K562 (cell line): ENCODE results near the gene ADM5. TPM values are rescaled to one million over a fixed set of nuclear protein-coding genes. Genes with fewer than 3 reads are reported as not detected.

ENCODE experiments used
- ATAC-seq: fragments of 200-7000 bp; cut with Tn5 transposase; 3 replicates; pipeline ENCODE4 v1.9.1; 2020; ENCODE audit warnings: moderate library complexity
- BruUV-seq: library from RNA; stranded (reverse); fragments of 400-500 nt; replicated peaks from 2 replicates; lab custom pipeline; 2021; lab: Mats Ljungman, UMichigan
- CTCF ChIA-PET: fragments of 300-600 bp; formaldehyde crosslinking; extraction: SDS; loops from one replicate; lab custom pipeline; 2021; ENCODE audit warnings: low intra/inter-chr PET ratio; lab: Yijun Ruan, JAX
- POLR2A ChIA-PET: fragments of 300-600, 350-650 bp; sonication (Branson Sonifier 250); formaldehyde crosslinking; extraction: SDS; loops from one replicate; lab custom pipeline; 2021; ENCODE audit warnings: antibody characterized with exemption, inconsistent platforms; lab: Yijun Ruan, JAX
- DNase-seq, 4 experiments: peaks; one replicate each; pipeline versions ENCODE4 v3.0.0 to v3.0.0-alpha.2; 2011 to 2018; ENCODE audit warnings: low spot score in 3 of 4, mixed read lengths in 3 of 4; ENCODE audit errors: extremely low read depth in 1 of 4
- FAIRE-seq: peaks from 2 replicates; lab custom pipeline; 2011; peaks lifted over from hg19 to GRCh38; lab: Jason Lieb, UNC
- H2AFZ ChIP-seq: 2 replicates; pipeline ENCODE4 v1.6.0; 2011; ENCODE audit warnings: low read depth, low read length, control low read depth, inconsistent platforms
- H3K27ac ChIP-seq: fragments of 200-600 bp; 3 replicates; pipeline ENCODE4 v1.8.0; 2011; ENCODE audit warnings: low read depth, mild to moderate bottlenecking, control low read depth, inconsistent platforms, low read length, moderate library complexity, mixed read lengths; ENCODE audit errors: extremely low read depth
- H3K27me3 ChIP-seq, 2 experiments: fragments of 300-600 bp in 1 of 2; 2 replicates in 1 of 2; 3 replicates in 1 of 2; pipeline versions ENCODE4 v1.6.0 to v1.8.0; 2011; ENCODE audit warnings: inconsistent platforms in 2 of 2, low read length in 2 of 2, mild to moderate bottlenecking in 1 of 2, mixed read lengths in 1 of 2, moderate library complexity in 1 of 2; ENCODE audit not compliant: control insufficient read depth in 2 of 2, insufficient read depth in 2 of 2
- H3K36me3 ChIP-seq: fragments of 300-600 bp; 3 replicates; pipeline ENCODE4 v1.8.0; 2011; ENCODE audit warnings: mild to moderate bottlenecking, low read length, inconsistent platforms; ENCODE audit not compliant: control insufficient read depth, insufficient read depth
- H3K4me1 ChIP-seq, 2 experiments: fragments of 200-600 bp in 1 of 2; replicated peaks in 1 of 2; 2 replicates in 1 of 2; 3 replicates in 1 of 2; pipeline versions ENCODE4 v1.5.1 to v1.8.0; 2011; ENCODE audit warnings: inconsistent platforms in 2 of 2, low read length in 2 of 2, mild to moderate bottlenecking in 1 of 2, mixed read lengths in 1 of 2, moderate library complexity in 1 of 2; ENCODE audit not compliant: control insufficient read depth in 2 of 2, insufficient read depth in 2 of 2
- H3K4me2 ChIP-seq: 2 replicates; pipeline ENCODE4 v1.6.1; 2011; ENCODE audit warnings: low read length, control low read depth, inconsistent platforms, mixed read lengths; ENCODE audit not compliant: insufficient read depth
- H3K4me3 ChIP-seq: fragments of 200-600 bp; sonication (generic), shearing (Covaris generic); 2 replicates; pipeline ENCODE4 v1.5.1; 2016; ENCODE audit warnings: control low read depth, inconsistent platforms
- H3K79me2 ChIP-seq: fragments of 200-600 bp; 3 replicates; pipeline ENCODE4 v1.8.0; 2011; ENCODE audit warnings: low read length, inconsistent platforms; ENCODE audit not compliant: control insufficient read depth, insufficient read depth
- H3K9ac ChIP-seq, 2 experiments: 2 replicates each; pipeline versions ENCODE4 v1.6.0 to v1.6.1; 2011; ENCODE audit warnings: low read depth in 2 of 2, low read length in 2 of 2, control low read depth in 1 of 2, inconsistent platforms in 1 of 2, mild to moderate bottlenecking in 1 of 2, mixed read lengths in 1 of 2; ENCODE audit not compliant: insufficient read depth in 1 of 2
- H3K9me1 ChIP-seq: one replicate; pipeline ENCODE4 v1.6.0; 2011; ENCODE audit warnings: inconsistent platforms, mild to moderate bottlenecking, low read length, moderate library complexity; ENCODE audit not compliant: control insufficient read depth, insufficient read depth
- H3K9me3 ChIP-seq: replicated peaks from 2 replicates; pipeline ENCODE4 v1.5.1; 2011; ENCODE audit warnings: low read depth, low read length, inconsistent platforms; ENCODE audit not compliant: control insufficient read depth, insufficient read depth
- H4K20me1 ChIP-seq: replicated peaks from 2 replicates; pipeline ENCODE4 v1.6.1; 2011; ENCODE audit warnings: low read length, inconsistent platforms, mixed read lengths; ENCODE audit not compliant: control insufficient read depth, insufficient read depth
- C11orf30 ChIP-seq: fragments of 450-650 bp; IDR thresholded peaks from 2 replicates; pipeline ENCODE4 v1.6.1; 2016; ENCODE audit warnings: low read depth, mild to moderate bottlenecking
- ETV5 ChIP-seq: sonication (generic); formaldehyde crosslinking; IDR thresholded peaks from 2 replicates; pipeline ENCODE4 v1.4.0; 2020; ENCODE audit warnings: low read depth, mild to moderate bottlenecking, missing genetic modification reagents
- NELFE ChIP-seq: IDR thresholded peaks from 2 replicates; pipeline ENCODE4 v1.6.1; 2011; ENCODE audit warnings: mild to moderate bottlenecking; ENCODE audit not compliant: insufficient read depth, insufficient read length
- NFYB ChIP-seq: IDR thresholded peaks from 2 replicates; pipeline ENCODE4 v1.6.1; 2011; ENCODE audit warnings: mild to moderate bottlenecking, moderate library complexity; ENCODE audit not compliant: insufficient read length; ENCODE audit errors: extremely low read depth
- NR4A1 ChIP-seq, 2 experiments: fragments of 250-450 bp in 1 of 2; fragments of 450-650 bp in 1 of 2; sonication (Bioruptor Pico) in 1 of 2; IDR thresholded peaks; 2 replicates each; pipeline versions ENCODE4 v1.4.0 to v1.6.1; 2016 to 2020; ENCODE audit warnings: mild to moderate bottlenecking in 2 of 2, missing compliant biosample characterization in 1 of 2, missing genetic modification characterization in 1 of 2, moderate library complexity in 1 of 2
- POLR2G ChIP-seq: fragments of 200-400 bp; formaldehyde crosslinking; IDR thresholded peaks from 2 replicates; pipeline ENCODE4 v1.6.1; 2017; ENCODE audit warnings: low read depth, mild to moderate bottlenecking, antibody characterized with exemption, low read length, moderate library complexity
- RAD51 ChIP-seq: fragments of 450-650 bp; IDR thresholded peaks from 2 replicates; pipeline ENCODE4 v1.7.1; 2016; ENCODE audit warnings: low read depth, mild to moderate bottlenecking, borderline replicate concordance
- SPI1 ChIP-seq: IDR thresholded peaks from 2 replicates; pipeline ENCODE4 v1.6.1; 2011; ENCODE audit warnings: low read depth, low read length, control low read depth, borderline replicate concordance
- SUPT5H ChIP-seq: fragments of 450-650 bp; IDR thresholded peaks from 2 replicates; pipeline ENCODE4 v1.6.1; 2016
- ZNF12 ChIP-seq: sonication (generic); formaldehyde crosslinking; IDR thresholded peaks from 2 replicates; pipeline ENCODE4 v1.4.0; 2020; ENCODE audit warnings: mild to moderate bottlenecking, missing genetic modification reagents
- WGBS: fragments of 100-300 bp; shearing (Covaris generic); methylation state at CpG from one replicate; pipeline ENCODE4 v1.1.6; 2016; ENCODE audit warnings: low coverage, mixed read lengths; ENCODE audit not compliant: insufficient coverage; ENCODE audit errors: missing lambda C conversion rate; 5-methylcytosine and 5-hydroxymethylcytosine counted together
- in situ Hi-C: fragments of 300-500 bp; cut with MboI; formaldehyde crosslinking; loops from 4 replicates; pipeline ENCODE4 v1.15.0; 2018; ENCODE audit warnings: inconsistent platforms, mixed read lengths
- intact Hi-C: fragments of 100-400 bp; cut with micrococcal nuclease; formaldehyde crosslinking; loops from 2 replicates; pipeline ENCODE4 v1.14.2; 2022
- polyA plus RNA-seq, 8 experiments: library from polyadenylated mRNA; depleted of rRNA in 4 of 8; stranded (reverse) in 5 of 8; unstranded in 3 of 8; fragments of >200 nt; fragmentation: Nextera tagmentation in 2 of 8; fragmentation: Illumina TruSeq in 1 of 8; extraction: Ambion mirVana in 2 of 8; extraction: Trizol in 1 of 8; gene quantifications; 2 replicates each; pipeline versions ENCODE4 v1.2.1 to v1.2.3, GENCODE V29; 2011 to 2014; ENCODE audit warnings: inconsistent platforms in 1 of 8, missing spikeins in 1 of 8
- total RNA-seq, 7 experiments: library from RNA; depleted of rRNA in 6 of 7; stranded (reverse); fragments of >200 nt in 6 of 7; fragmentation: Illumina TruSeq in 2 of 7; extraction: Trizol in 2 of 7; gene quantifications; 2 replicates each; pipeline versions ENCODE4 v1.2.1 to v1.2.3, GENCODE V29; 2011 to 2021; ENCODE audit warnings: low replicate concordance in 1 of 7
- TF ChIP-seq, protein P1 (sequence below), 2 experiments: fragments of 450-650 bp in 1 of 2; IDR thresholded peaks; 2 replicates each; pipeline ENCODE4 v1.6.1; 2011 to 2017; ENCODE audit warnings: low read depth in 2 of 2, antibody characterized with exemption in 1 of 2, borderline replicate concordance in 1 of 2, low read length in 1 of 2, mild to moderate bottlenecking in 1 of 2, mixed read lengths in 1 of 2; ENCODE audit not compliant: control insufficient read depth in 1 of 2

ADM5 gene
- total and polyA plus RNA-seq, 9 of the 15 experiments (the other 6 are each of a cell fraction or from before 2014, with no cell fraction given): 0.13 to 8.4 (median 2.0) TPM; not detected in 1

DNA sequence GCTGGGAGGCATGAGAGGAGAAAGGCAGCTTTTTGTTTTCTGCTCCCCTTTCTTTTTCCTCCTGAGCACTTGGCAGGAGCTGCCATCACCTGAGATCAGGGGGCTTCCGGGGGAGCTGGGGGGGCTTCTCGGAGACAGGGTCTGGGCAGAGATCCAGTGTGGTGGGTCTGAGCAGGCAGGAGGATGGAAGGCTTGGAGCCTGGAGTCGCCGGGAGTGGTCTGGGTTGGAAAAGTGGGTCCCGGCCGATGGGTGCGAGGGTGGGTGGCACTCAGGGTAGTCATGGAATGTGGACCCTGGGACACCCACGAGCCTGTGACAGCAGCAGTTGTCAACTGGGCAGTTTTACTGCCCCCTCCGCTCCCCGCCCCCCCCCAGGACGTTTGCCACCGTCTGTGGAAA, 2.2 kb upstream of the ADM5 start:
- H3K79me2 ChIP-seq: peaks cover 3% of the 10 kb centered on the region; the same call in 2 of the 3 replicates
- no peak overlapping the region for H3K4me3 ChIP-seq
- H2AFZ ChIP-seq: no peak overlapping the region
- no peaks in the 10 kb centered on the region for H3K27me3 ChIP-seq
- WGBS: 91% methylated on average over 7 of the region's 12 CpGs
- H3K27ac ChIP-seq: no peak overlapping the region
- TF ChIP-seq NR4A1 (CRISPR knock-in tag; IDR thresholded peaks at IDR 0.05): no peak
- TF ChIP-seq NR4A1 (tag; IDR thresholded peaks at IDR 0.05): no peak
- TF ChIP-seq C11orf30: no peak
- ATAC-seq (no peak), FAIRE-seq (no peak), DNase-seq (no peak)
- H3K36me3 ChIP-seq: peaks cover 72% of the 10 kb centered on the region
- BruUV-seq: no TSS peak
- H3K4me1 ChIP-seq: peaks cover 0 to 70% of the 10 kb centered on the region in 2 experiments; a peak in 2 of 5 replicates
- no peak overlapping the region for H3K4me2 ChIP-seq
- POLR2A ChIA-PET: interaction anchor here (0.6 to 1.9 kb wide), 2 partner anchors 11 to 178 kb away, joined by 3 to 9 read pairs; partner anchors contain the start of gene PRMT1
- H3K9me3 ChIP-seq: no peaks in the 10 kb centered on the region
- no peaks in the 10 kb centered on the region; the same call in 1 of the 2 replicates for H4K20me1 ChIP-seq
- intact Hi-C loops: no loop called here
- in situ Hi-C loops: no loop called here
- no peaks in the 10 kb centered on the region for H3K9me1 ChIP-seq
- CTCF ChIA-PET: no interaction called here
- H3K9ac ChIP-seq: no peak overlapping the region

DNA sequence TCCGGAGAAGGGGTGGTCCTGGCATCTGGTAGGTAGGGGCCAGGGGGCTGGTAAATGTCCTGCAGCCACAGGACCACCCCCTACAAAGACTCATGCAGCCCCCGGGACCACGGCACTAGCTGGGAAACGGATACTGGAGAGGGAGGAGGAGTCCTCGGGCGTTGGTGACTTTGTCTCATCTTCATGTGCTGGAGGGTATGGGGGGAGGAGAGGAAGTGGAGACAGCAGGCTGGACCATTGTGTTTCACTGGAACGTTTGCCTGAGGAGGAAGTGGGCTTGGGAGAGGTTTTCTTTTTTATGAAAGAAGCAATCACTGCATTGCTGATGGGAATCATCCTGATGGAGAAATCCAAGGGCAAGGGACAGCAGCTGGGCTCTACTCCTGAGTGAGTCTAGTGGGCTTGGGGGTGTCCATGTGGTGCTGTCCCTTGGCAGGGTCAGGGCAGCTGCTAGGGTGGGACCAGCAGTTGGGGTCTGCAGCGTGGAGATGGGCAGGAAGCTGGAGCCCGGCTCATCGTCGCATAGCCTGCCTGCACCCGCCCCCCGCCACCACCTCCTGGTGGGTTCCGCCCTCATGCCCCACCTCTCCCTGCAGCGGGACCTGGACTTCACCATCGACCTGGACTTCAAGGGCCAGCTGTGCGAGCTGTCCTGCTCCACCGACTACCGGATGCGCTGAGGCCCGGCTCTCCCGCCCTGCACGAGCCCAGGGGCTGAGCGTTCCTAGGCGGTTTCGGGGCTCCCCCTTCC, 1.7 kb upstream of the ADM5 start:
- Histone ChIP-seq H4K20me1 (no peaks in the 10 kb centered on the region; the same call in 1 of the 2 replicates), H3K36me3 (peaks cover 66% of the 10 kb centered on the region; the same call in 2 of the 3 replicates), H3K4me1 (peaks cover 0 to 71% of the 10 kb centered on the region in 2 experiments; a peak in 2 of 5 replicates), H3K27me3 (no peaks in the 10 kb centered on the region), H3K27ac (no peak overlapping the region), H3K79me2 (peaks cover 2% of the 10 kb centered on the region; the same call in 1 of the 3 replicates), H3K9me3 (no peaks in the 10 kb centered on the region), H3K9me1 (no peaks in the 10 kb centered on the region), H3K9ac (no peak overlapping the region), H3K4me3 (no peak overlapping the region), H2AFZ (no peak overlapping the region), H3K4me2 (no peak overlapping the region)
- DNase-seq: no peak
- in situ Hi-C loops: no loop called here
- BruUV-seq: no TSS peak
- ChIA-PET POLR2A (interaction anchor here (0.5 to 1.9 kb wide), 3 partner anchors 11 to 179 kb away, joined by 3 to 9 read pairs (median 3); partner anchors contain the start of gene PRMT1), CTCF (no interaction called here)
- ATAC-seq: no peak
- WGBS: 82% methylated on average over 16 of the region's 26 CpGs
- no peak for FAIRE-seq
- intact Hi-C loops: no loop called here
- TF ChIP-seq SPI1 (peak; percentile 54; the same call in 1 of the 2 replicates), NFYB (no peak), POLR2G (peak; percentile 49; the same call in 1 of the 2 replicates), NELFE (no peak), SUPT5H (0 out of 2 replicates have a peak, but pooled peaks have one; percentile 21), ZNF12 (CRISPR knock-in tag) (no peak), RAD51 (no peak), ETV5 (no peak)
- TF ChIP-seq, protein P1, sequence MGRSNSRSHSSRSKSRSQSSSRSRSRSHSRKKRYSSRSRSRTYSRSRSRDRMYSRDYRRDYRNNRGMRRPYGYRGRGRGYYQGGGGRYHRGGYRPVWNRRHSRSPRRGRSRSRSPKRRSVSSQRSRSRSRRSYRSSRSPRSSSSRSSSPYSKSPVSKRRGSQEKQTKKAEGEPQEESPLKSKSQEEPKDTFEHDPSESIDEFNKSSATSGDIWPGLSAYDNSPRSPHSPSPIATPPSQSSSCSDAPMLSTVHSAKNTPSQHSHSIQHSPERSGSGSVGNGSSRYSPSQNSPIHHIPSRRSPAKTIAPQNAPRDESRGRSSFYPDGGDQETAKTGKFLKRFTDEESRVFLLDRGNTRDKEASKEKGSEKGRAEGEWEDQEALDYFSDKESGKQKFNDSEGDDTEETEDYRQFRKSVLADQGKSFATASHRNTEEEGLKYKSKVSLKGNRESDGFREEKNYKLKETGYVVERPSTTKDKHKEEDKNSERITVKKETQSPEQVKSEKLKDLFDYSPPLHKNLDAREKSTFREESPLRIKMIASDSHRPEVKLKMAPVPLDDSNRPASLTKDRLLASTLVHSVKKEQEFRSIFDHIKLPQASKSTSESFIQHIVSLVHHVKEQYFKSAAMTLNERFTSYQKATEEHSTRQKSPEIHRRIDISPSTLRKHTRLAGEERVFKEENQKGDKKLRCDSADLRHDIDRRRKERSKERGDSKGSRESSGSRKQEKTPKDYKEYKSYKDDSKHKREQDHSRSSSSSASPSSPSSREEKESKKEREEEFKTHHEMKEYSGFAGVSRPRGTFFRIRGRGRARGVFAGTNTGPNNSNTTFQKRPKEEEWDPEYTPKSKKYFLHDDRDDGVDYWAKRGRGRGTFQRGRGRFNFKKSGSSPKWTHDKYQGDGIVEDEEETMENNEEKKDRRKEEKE (IDR thresholded peaks at IDR 0.05; ENCODE audit: borderline replicate concordance in 1 of 2, control insufficient read depth in 1 of 2, low read depth in 2 of 2, low read length in 1 of 2): no peak
